Measurements from ENCODE around the gene TMEM220.

The TMEM220 gene

GRCh38 chr17:10762037-10762436 is 32.2 kb upstream of the TMEM220 start:
- Mint-ChIP-seq H3K27ac (no peak overlapping the region), H3K9me3 (no peaks in the 10 kb centered on the region), H3K4me1 (ENCODE audit: low read depth) (no peaks in the 10 kb centered on the region), H3K36me3 (ENCODE audit: low read depth) (no peaks in the 10 kb centered on the region), H3K27me3 (ENCODE audit: low read depth) (no peaks in the 10 kb centered on the region), H3K4me3 (no peak overlapping the region)
- DNase-seq (ENCODE audit: low spot score): no peak

- DNase-seq (ENCODE audit: low spot score): no peak
- Mint-ChIP-seq H3K4me3 (no peak overlapping the region), H3K27me3 (ENCODE audit: low read depth) (no peaks in the 10 kb centered on the region), H3K27ac (no peak overlapping the region), H3K4me1 (ENCODE audit: low read depth) (no peaks in the 10 kb centered on the region), H3K36me3 (ENCODE audit: low read depth) (no peaks in the 10 kb centered on the region), H3K9me3 (no peaks in the 10 kb centered on the region)
These were observed 31.5 kb upstream of the TMEM220 start for GRCh38 chr17:10761281-10761680.

- H3K4me1 Mint-ChIP-seq (ENCODE audit: low read depth): no peaks in the 10 kb centered on the region
- no peaks in the 10 kb centered on the region for H3K27me3 Mint-ChIP-seq (ENCODE audit: low read depth)
- DNase-seq (ENCODE audit: low spot score): no peak
- H3K36me3 Mint-ChIP-seq (ENCODE audit: low read depth): no peaks in the 10 kb centered on the region
- H3K27ac Mint-ChIP-seq: no peak overlapping the region
- no peaks in the 10 kb centered on the region for H3K9me3 Mint-ChIP-seq
- no peak overlapping the region for H3K4me3 Mint-ChIP-seq
These were observed 28.2 kb upstream of the TMEM220 start for GRCh38 chr17:10758062-10758461.

- Mint-ChIP-seq H3K27ac (no peak overlapping the region), H3K4me3 (no peak overlapping the region)
- DNase-seq (ENCODE audit: low spot score): no peak
These were observed 27.8 kb upstream of the TMEM220 start for GRCh38 chr17:10757647-10758046.

GRCh38 chr17:10757067-10757466 is 27.2 kb upstream of the TMEM220 start:
- no peak overlapping the region for H3K4me3 Mint-ChIP-seq
- H3K36me3 Mint-ChIP-seq (ENCODE audit: low read depth): no peaks in the 10 kb centered on the region
- no peaks in the 10 kb centered on the region for H3K4me1 Mint-ChIP-seq (ENCODE audit: low read depth)
- H3K27me3 Mint-ChIP-seq (ENCODE audit: low read depth): no peaks in the 10 kb centered on the region
- no peak overlapping the region for H3K27ac Mint-ChIP-seq
- no peaks in the 10 kb centered on the region for H3K9me3 Mint-ChIP-seq
- no peak for DNase-seq (ENCODE audit: low spot score)

More at GRCh38 chr17:10757647-10758046, 27.8 kb upstream of the TMEM220 start:
- H3K27me3 Mint-ChIP-seq (ENCODE audit: low read depth): no peaks in the 10 kb centered on the region
- no peaks in the 10 kb centered on the region for H3K36me3 Mint-ChIP-seq (ENCODE audit: low read depth)
- H3K4me1 Mint-ChIP-seq (ENCODE audit: low read depth): no peaks in the 10 kb centered on the region
- H3K9me3 Mint-ChIP-seq: no peaks in the 10 kb centered on the region

- H3K4me3 Mint-ChIP-seq: no peak overlapping the region
- H3K9me3 Mint-ChIP-seq: no peaks in the 10 kb centered on the region
- no peak overlapping the region for H3K27ac Mint-ChIP-seq
- H3K27me3 Mint-ChIP-seq (ENCODE audit: low read depth): no peaks in the 10 kb centered on the region
- H3K36me3 Mint-ChIP-seq (ENCODE audit: low read depth): no peaks in the 10 kb centered on the region
- H3K4me1 Mint-ChIP-seq (ENCODE audit: low read depth): no peaks in the 10 kb centered on the region
- no peak for DNase-seq (ENCODE audit: low spot score)
These were observed 26.8 kb upstream of the TMEM220 start for GRCh38 chr17:10756619-10757018.

- Mint-ChIP-seq H3K4me3 (no peak overlapping the region), H3K4me1 (ENCODE audit: low read depth) (no peaks in the 10 kb centered on the region), H3K27ac (no peak overlapping the region), H3K27me3 (ENCODE audit: low read depth) (no peaks in the 10 kb centered on the region), H3K9me3 (no peaks in the 10 kb centered on the region), H3K36me3 (ENCODE audit: low read depth) (no peaks in the 10 kb centered on the region)
- DNase-seq (ENCODE audit: low spot score): no peak
These were observed 26.4 kb upstream of the TMEM220 start for GRCh38 chr17:10756185-10756584.

- DNase-seq (ENCODE audit: low spot score): no peak
- no peak overlapping the region for H3K27ac Mint-ChIP-seq
- H3K27me3 Mint-ChIP-seq (ENCODE audit: low read depth): no peaks in the 10 kb centered on the region
- H3K4me3 Mint-ChIP-seq: no peak overlapping the region
- no peaks in the 10 kb centered on the region for H3K36me3 Mint-ChIP-seq (ENCODE audit: low read depth)
- H3K4me1 Mint-ChIP-seq (ENCODE audit: low read depth): no peaks in the 10 kb centered on the region
- H3K9me3 Mint-ChIP-seq: no peaks in the 10 kb centered on the region
These were observed 25.8 kb upstream of the TMEM220 start for GRCh38 chr17:10755592-10756127.

GRCh38 chr17:10754861-10755591 is 25.2 kb upstream of the TMEM220 start:
- no peak overlapping the region for H3K4me3 Mint-ChIP-seq
- H3K4me1 Mint-ChIP-seq (ENCODE audit: low read depth): no peaks in the 10 kb centered on the region
- H3K36me3 Mint-ChIP-seq (ENCODE audit: low read depth): no peaks in the 10 kb centered on the region
- H3K9me3 Mint-ChIP-seq: no peaks in the 10 kb centered on the region
- H3K27me3 Mint-ChIP-seq (ENCODE audit: low read depth): no peaks in the 10 kb centered on the region
- no peak for DNase-seq (ENCODE audit: low spot score)
- no peak overlapping the region for H3K27ac Mint-ChIP-seq

- H3K4me1 Mint-ChIP-seq (ENCODE audit: low read depth): no peaks in the 10 kb centered on the region
- H3K36me3 Mint-ChIP-seq (ENCODE audit: low read depth): no peaks in the 10 kb centered on the region
- no peak overlapping the region for H3K27ac Mint-ChIP-seq
These were observed 24.3 kb upstream of the TMEM220 start for GRCh38 chr17:10754109-10754508.

GRCh38 chr17:10752696-10753095 is 22.9 kb upstream of the TMEM220 start:
- Mint-ChIP-seq H3K9me3 (no peaks in the 10 kb centered on the region), H3K27me3 (ENCODE audit: low read depth) (no peaks in the 10 kb centered on the region), H3K27ac (no peak overlapping the region), H3K36me3 (ENCODE audit: low read depth) (no peaks in the 10 kb centered on the region), H3K4me1 (ENCODE audit: low read depth) (no peaks in the 10 kb centered on the region), H3K4me3 (no peak overlapping the region)
- DNase-seq (ENCODE audit: low spot score): no peak

More at GRCh38 chr17:10754109-10754508, 24.3 kb upstream of the TMEM220 start:
- no peaks in the 10 kb centered on the region for H3K9me3 Mint-ChIP-seq
- H3K4me3 Mint-ChIP-seq: no peak overlapping the region
- no peaks in the 10 kb centered on the region for H3K27me3 Mint-ChIP-seq (ENCODE audit: low read depth)
- no peak for DNase-seq (ENCODE audit: low spot score)

GRCh38 chr17:10751563-10751962 is 21.7 kb upstream of the TMEM220 start:
- DNase-seq (ENCODE audit: low spot score): no peak
- no peak overlapping the region for H3K27ac Mint-ChIP-seq
- no peak overlapping the region for H3K4me3 Mint-ChIP-seq
- no peaks in the 10 kb centered on the region for H3K27me3 Mint-ChIP-seq (ENCODE audit: low read depth)
- H3K36me3 Mint-ChIP-seq (ENCODE audit: low read depth): no peaks in the 10 kb centered on the region
- H3K9me3 Mint-ChIP-seq: no peaks in the 10 kb centered on the region
- no peaks in the 10 kb centered on the region for H3K4me1 Mint-ChIP-seq (ENCODE audit: low read depth)

GRCh38 chr17:10750210-10750609 is 20.4 kb upstream of the TMEM220 start:
- H3K27me3 Mint-ChIP-seq (ENCODE audit: low read depth): no peaks in the 10 kb centered on the region
- DNase-seq (ENCODE audit: low spot score): no peak
- H3K4me1 Mint-ChIP-seq (ENCODE audit: low read depth): no peaks in the 10 kb centered on the region
- no peaks in the 10 kb centered on the region for H3K36me3 Mint-ChIP-seq (ENCODE audit: low read depth)
- no peak overlapping the region for H3K27ac Mint-ChIP-seq
- H3K9me3 Mint-ChIP-seq: no peaks in the 10 kb centered on the region
- H3K4me3 Mint-ChIP-seq: no peak overlapping the region

GRCh38 chr17:10748531-10749181 is 18.8 kb upstream of the TMEM220 start:
- Mint-ChIP-seq H3K27ac (no peak overlapping the region), H3K4me1 (ENCODE audit: low read depth) (peaks cover 5% of the 10 kb centered on the region), H3K9me3 (no peaks in the 10 kb centered on the region), H3K36me3 (ENCODE audit: low read depth) (no peaks in the 10 kb centered on the region), H3K4me3 (no peak overlapping the region), H3K27me3 (ENCODE audit: low read depth) (peaks cover 6% of the 10 kb centered on the region)
- DNase-seq (ENCODE audit: low spot score): no peak
